Measurements from ENCODE around the gene PDZD7.

GRCh38 chr10:101014966-101015581, 15.9 kb downstream of the PDZD7 start:
- TF ChIP-seq, protein P1, sequence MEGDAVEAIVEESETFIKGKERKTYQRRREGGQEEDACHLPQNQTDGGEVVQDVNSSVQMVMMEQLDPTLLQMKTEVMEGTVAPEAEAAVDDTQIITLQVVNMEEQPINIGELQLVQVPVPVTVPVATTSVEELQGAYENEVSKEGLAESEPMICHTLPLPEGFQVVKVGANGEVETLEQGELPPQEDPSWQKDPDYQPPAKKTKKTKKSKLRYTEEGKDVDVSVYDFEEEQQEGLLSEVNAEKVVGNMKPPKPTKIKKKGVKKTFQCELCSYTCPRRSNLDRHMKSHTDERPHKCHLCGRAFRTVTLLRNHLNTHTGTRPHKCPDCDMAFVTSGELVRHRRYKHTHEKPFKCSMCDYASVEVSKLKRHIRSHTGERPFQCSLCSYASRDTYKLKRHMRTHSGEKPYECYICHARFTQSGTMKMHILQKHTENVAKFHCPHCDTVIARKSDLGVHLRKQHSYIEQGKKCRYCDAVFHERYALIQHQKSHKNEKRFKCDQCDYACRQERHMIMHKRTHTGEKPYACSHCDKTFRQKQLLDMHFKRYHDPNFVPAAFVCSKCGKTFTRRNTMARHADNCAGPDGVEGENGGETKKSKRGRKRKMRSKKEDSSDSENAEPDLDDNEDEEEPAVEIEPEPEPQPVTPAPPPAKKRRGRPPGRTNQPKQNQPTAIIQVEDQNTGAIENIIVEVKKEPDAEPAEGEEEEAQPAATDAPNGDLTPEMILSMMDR (IDR thresholded peaks at IDR 0.05): no peak
- TF ChIP-seq POLR2A (IDR thresholded peaks at IDR 0.05): no peak
- TF ChIP-seq EP300 (IDR thresholded peaks at IDR 0.05): no peak

Measured in stomach (tissue), 4 donors.